Neutrophil (primary cell): ENCODE results near the gene NUTF2.

Experiments used
- H3K27ac ChIP-seq: fragments of 200-600 bp; sonication (generic); 2 replicates; pipeline ENCODE4 v1.5.1; 2016; ENCODE audit warnings: mild to moderate bottlenecking, moderate library complexity
- H3K27me3 ChIP-seq: fragments of 200-600 bp; sonication (generic); 2 replicates; pipeline ENCODE4 v1.6.0; 2016; ENCODE audit warnings: mild to moderate bottlenecking
- H3K36me3 ChIP-seq: fragments of 200-600 bp; sonication (generic); 2 replicates; pipeline ENCODE4 v1.5.1; 2017
- H3K4me1 ChIP-seq, 2 experiments: fragments of 200-600 bp in 1 of 2; sonication (generic) in 1 of 2; 1 replicate in 1 of 2; 2 replicates in 1 of 2; pipeline versions ENCODE4 v1.5.1 to v1.6.1; 2013 to 2016; ENCODE audit warnings: low read depth in 1 of 2, low read length in 1 of 2, mild to moderate bottlenecking in 1 of 2, moderate library complexity in 1 of 2; ENCODE audit not compliant: control insufficient read depth in 1 of 2, insufficient read depth in 1 of 2
- H3K4me3 ChIP-seq, 2 experiments: fragments of 200-600 bp in 1 of 2; sonication (generic) in 1 of 2; 1 replicate in 1 of 2; 2 replicates in 1 of 2; pipeline ENCODE4 v1.5.1; 2013 to 2016; ENCODE audit warnings: low read depth in 1 of 2, low read length in 1 of 2, mild to moderate bottlenecking in 1 of 2, moderate library complexity in 1 of 2
- H3K9me3 ChIP-seq: fragments of 200-600 bp; sonication (generic); 2 replicates; pipeline ENCODE4 v1.5.1; 2016
- CTCF ChIP-seq: fragments of 200-600 bp; sonication (generic); IDR thresholded peaks from 2 replicates; pipeline ENCODE4 v1.5.1; 2016; ENCODE audit warnings: antibody characterized with exemption

NUTF2 gene

DNA sequence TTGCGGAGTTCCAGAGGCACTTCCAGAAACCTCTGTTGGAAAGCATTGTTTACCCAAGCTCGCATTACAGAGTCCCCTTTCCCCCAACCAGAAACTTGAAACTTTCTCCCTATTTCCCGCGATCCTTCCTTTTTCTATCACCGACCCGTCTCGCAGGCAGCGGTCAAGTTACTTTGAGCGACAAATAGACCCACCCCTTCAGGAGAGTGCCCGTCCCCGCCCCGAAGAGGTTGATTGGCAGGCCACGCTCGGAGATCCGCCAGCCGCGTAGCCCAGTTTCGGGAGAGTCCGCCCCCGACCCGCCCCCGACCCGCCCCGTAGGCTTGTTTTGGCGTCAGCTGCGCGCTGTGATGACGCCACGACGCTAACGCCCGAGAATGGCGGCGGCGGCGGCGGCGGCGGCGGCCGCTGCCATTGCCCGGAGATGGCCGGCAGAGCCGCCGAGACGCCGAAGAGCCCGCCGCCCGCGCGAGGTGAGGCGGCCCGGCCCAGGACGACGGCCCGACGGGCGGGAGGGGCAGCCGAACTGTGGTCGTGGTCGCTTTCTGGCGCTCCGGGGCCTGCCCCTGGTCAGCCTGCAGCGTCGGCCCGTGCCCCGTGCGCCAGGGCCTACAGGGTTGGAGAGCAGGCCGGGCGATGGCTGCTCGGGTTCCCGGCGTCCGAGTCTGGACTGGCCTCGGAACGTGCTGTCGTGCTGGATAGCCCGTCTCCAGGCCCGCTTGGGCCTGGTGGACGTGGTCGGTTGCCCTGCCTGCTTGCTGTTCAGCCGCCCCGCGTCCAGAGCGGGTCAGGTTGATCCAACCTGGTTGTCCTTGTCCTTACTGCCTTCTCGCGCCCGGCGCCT is 46.4 kb downstream of the NUTF2 start, which contains the start of gene PSKH1:
TSS of gene PSKH1 (plus strand) at position 356 of the 844 bp plus-strand sequence. CDS start 15,496 bp downstream, outside the sequence.
- H3K4me1 ChIP-seq: peaks cover 20 to 22% of the 10 kb centered on the region in 2 experiments
- peak within 1 kb of the TSS; percentile 85 to 89 for H3K4me3 ChIP-seq
- TF ChIP-seq CTCF: peak; percentile 60
- H3K27ac ChIP-seq: peak within 1 kb of the TSS; percentile 90
- H3K36me3 ChIP-seq: no peaks in the 10 kb centered on the region
- no peaks in the 10 kb centered on the region for H3K9me3 ChIP-seq
- no peaks in the 10 kb centered on the region for H3K27me3 ChIP-seq

GRCh38 chr16:67893743-67894399 is 47.1 kb downstream of the NUTF2 start:
- Histone ChIP-seq H3K4me1 (peaks cover 20 to 22% of the 10 kb centered on the region in 2 experiments), H3K27ac (peak overlapping the region; percentile 90), H3K4me3 (peak overlapping the region; percentile 85 to 89), H3K9me3 (no peaks in the 10 kb centered on the region), H3K36me3 (no peaks in the 10 kb centered on the region), H3K27me3 (no peaks in the 10 kb centered on the region)
- TF ChIP-seq CTCF: no peak

- Histone ChIP-seq H3K9me3 (no peaks in the 10 kb centered on the region), H3K27ac (no peak overlapping the region), H3K4me1 (peaks cover 20 to 21% of the 10 kb centered on the region in 2 experiments), H3K36me3 (no peaks in the 10 kb centered on the region), H3K27me3 (no peaks in the 10 kb centered on the region), H3K4me3 (no peak overlapping the region)
- TF ChIP-seq CTCF: no peak
These were observed 50.5 kb downstream of the NUTF2 start for GRCh38 chr16:67897231-67897630.

GRCh38 chr16:67901734-67902133 is 55.0 kb downstream of the NUTF2 start:
- TF ChIP-seq CTCF: no peak

DNA sequence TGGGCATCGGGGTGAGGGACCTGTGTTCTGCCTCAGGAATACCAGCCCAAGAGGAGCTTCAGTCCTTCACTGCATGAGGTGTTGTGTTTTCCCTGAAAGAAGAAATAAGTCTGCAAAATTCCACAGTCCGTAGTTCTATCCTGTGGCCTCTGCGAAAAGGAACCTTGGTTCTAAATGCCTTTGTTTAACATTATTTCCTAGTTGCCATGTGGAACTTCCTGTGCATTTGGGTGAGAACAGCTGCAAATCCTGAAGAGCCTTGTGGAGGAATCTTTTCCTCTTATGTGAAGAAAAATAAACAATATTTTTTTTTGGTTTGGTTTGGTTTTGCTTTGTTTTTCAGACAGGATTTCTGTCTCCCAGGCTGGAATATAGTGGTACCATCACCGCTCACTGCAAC is 56.1 kb downstream of the NUTF2 start:
- TF ChIP-seq CTCF: no peak
- no peaks in the 10 kb centered on the region for H3K9me3 ChIP-seq
- H3K4me1 ChIP-seq: no peaks in the 10 kb centered on the region
- no peak overlapping the region for H3K4me3 ChIP-seq
- H3K36me3 ChIP-seq: no peaks in the 10 kb centered on the region
- no peaks in the 10 kb centered on the region for H3K27me3 ChIP-seq
- no peak overlapping the region for H3K27ac ChIP-seq

More at GRCh38 chr16:67901734-67902133, 55.0 kb downstream of the NUTF2 start:
- no peak overlapping the region for H3K4me3 ChIP-seq
- no peak overlapping the region for H3K27ac ChIP-seq
- no peaks in the 10 kb centered on the region for H3K27me3 ChIP-seq
- no peaks in the 10 kb centered on the region for H3K4me1 ChIP-seq
- H3K9me3 ChIP-seq: no peaks in the 10 kb centered on the region
- no peaks in the 10 kb centered on the region for H3K36me3 ChIP-seq
